ENCODE results near the gene PPIL6.

DNA sequence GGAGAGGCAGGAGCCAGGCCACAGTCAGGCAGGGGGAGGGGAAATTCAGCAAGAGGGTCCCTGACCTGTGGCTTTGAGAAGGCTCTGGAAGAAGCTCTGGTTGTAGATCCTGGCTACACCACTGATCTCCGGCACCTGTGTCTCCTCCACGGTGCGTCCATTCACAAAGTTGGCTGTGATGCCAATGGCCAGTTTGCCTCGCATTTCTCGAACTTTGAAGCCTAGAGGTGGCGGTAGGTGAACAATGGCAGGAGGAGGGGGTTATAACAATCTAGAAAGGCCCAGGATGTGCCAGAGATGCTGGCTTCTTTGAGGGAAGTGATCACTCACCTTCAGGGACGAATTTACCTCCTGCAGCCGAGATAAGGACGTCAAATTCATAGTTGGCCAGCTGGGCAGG is 11.8 kb upstream of the PPIL6 start:
- TF ChIP-seq POLR2AphosphoS5 (IDR thresholded peaks at IDR 0.05; ENCODE audit: low read depth): no peak
- TF ChIP-seq JUNB (IDR thresholded peaks at IDR 0.05; ENCODE audit: unreplicated experiment): no peak
- TF ChIP-seq CTCF (conservative IDR thresholded peaks at IDR 0.05; ENCODE audit: low read depth in 2 of 2): no peak
- TF ChIP-seq EZH2phosphoT487 (IDR thresholded peaks at IDR 0.05; ENCODE audit: unreplicated experiment): no peak
- no peak for TF ChIP-seq CREB1 (CRISPR knock-in tag; IDR thresholded peaks at IDR 0.05; ENCODE audit: low read depth)
